ENCODE measurements around the gene GRPR.
"Not testable (repeated sequence)": the region's sequence is repeated elsewhere in the genome, so short reads cannot be mapped to it uniquely, and the experiment has no call there.

GRPR gene

DNA sequence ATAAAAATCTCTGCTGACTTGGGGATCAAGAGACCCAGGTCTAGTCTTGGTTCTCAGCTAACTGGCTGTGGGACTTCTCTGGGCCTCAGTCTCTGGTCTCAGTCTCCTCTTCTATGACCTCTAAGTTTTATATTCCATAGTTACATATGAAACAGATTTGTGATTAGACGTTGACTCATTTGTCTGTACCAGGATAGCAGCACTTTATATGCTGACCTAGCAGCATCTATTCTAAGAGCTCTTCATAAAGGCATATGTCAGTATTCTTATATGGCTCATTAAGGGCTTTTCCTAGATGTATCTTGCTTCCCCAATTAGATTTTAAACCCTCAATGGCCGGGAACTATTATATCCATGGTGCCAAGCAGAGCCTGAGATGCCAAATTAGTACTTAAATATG lies 12.7 kb downstream of the GRPR start:
- DNase-seq (ENCODE audit: low read depth in 3 of 3, low spot score in 1 of 3) = no peak

DNA sequence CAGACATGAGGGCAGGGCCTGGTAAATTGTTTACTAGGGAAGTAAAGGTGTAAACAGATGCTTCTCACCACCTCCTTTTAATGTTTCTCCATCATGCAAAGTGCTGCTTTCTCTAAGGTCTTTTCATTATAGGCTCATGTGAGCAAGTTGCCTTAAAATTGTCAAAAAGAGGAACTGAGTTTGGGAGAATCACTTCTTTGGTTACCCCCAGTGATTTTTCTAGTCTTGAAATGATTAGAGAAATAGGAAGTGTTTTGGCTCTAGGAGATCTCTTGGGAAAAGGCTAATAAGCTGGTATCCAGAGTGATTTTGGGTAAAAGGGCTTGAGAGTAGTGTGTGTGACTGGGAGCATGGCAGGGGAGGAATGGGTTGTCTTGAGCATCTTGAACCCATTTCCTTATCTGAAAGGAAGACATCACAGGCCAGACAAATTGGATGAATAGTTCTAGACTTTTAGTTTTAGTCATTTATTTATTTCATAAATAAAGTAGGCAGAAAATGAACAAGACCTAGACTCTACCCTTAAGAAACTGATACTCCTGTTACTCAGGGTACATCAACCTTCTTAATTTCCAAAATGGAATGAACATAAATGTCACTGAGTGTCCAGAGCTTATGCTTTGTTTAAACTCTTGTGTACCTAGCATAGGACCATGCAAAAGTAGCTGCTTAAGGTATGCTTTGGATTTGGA lies 14.2 kb downstream of the GRPR start:
- DNase-seq (ENCODE audit: low read depth in 3 of 3, low spot score in 1 of 3) = no peak

DNA sequence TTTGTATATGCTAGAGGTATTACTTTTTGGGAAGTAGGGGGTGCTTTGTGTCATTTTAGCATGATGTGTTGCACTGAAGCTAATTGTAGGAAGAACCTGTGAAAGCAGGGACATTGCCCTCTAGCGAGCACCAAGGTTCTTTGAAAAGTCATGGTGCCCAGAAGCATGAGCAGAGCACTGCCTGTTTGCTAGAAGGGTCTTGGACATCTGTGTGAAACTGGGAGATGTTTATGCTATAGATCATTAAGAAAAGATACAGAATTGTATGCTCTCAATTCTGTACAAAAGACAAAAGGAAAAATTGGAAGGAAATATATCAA lies 14.7 kb downstream of the GRPR start:
- DNase-seq (ENCODE audit: low read depth in 3 of 3, low spot score in 1 of 3) = no peak

DNA sequence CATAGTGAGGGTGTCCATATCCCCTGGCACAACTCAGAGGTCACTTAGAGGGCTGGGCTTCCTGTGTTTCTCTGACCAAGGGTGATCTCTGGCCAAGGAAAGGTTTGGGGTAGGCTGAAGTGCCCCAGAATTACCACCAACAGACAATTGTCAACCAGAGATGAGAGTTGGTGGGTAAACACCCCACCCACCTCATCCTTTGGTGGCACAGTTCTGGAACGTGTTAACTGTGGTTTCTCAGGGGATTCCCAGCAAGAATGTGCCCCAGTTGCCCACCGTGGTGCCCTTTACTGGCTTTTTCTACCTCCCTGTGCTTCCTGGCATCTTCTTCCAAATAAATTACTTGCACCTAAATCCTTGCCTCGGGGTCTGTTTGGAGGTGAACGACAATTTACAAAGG lies 17.1 kb downstream of the GRPR start:
- no peak for DNase-seq (ENCODE audit: low read depth in 3 of 3, low spot score in 1 of 3)

DNA sequence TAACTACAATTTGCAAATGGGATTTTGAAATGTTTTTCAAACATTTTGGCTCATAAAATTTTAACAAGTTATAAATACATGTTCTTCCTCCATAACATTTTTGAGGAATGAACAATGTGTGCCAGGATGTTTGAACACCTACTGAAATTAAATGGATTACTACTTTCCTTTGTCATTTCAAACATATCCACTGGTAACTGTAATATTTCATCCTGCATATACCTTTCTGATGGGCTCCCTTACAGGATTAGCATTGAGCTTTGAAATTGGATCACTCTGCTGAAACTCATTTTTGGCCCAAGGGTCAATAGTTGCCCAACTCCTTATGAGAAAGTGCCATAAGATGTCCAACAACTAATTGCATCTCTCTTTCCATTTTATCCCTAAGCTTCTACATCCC lies 17.6 kb downstream of the GRPR start:
- DNase-seq (ENCODE audit: low read depth in 3 of 3, low spot score in 1 of 3) = no peak

DNA sequence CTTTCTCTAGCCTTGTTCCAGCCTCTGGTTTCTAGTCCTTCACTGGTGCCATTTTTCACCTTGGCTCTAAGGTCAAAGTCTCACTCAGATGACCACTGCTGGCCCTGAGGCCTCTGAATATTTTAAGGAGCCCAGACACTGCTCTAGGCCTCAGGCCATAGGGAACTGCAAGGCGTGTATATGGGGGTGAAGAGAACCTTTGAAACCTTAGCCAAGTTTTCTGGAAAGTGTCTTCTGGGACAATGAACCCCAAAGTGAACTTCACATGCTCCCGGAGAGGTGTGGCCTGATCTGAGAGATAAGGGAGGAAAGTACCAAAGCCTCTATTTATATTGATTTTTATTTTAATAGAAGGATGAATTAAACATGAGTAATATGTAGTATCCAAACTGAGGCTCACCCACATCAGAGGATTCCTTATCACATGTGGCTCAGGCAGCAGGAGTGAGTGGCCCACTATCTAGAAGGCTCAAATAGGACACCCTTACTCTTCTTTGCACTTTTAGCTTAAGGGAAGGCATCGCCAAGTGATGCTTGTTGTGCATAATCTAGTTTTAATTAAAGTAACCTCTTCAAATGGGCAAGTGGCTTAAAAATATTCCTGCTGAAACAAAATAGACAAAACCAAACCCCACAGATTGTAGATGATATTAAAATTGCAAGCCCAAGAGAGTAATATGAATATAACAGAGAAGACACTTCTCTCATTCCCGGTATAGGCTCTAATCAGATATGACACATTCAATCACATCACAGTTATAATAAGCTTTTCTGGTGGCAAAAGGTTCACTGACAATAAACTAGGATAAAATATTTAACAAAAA lies 18.3 kb downstream of the GRPR start:
- DNase-seq (ENCODE audit: low read depth in 3 of 3, low spot score in 1 of 3) = no peak

DNA sequence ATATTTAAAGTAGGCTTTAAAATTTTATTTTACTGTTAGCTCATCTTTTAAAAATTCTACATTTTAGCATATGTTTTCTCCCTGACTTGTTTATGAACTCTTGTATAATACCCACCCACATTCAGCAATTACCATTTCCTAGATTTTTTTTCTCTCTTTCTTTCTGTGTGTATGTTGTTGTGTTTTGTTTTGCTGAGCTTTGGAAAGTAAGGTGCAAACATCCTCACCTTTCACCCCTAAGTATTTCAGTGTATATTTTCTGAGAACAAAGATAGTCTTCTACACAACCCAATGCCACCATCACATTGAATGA lies 18.8 kb downstream of the GRPR start:
- no peak for DNase-seq (ENCODE audit: low read depth in 3 of 3, low spot score in 1 of 3)

DNA sequence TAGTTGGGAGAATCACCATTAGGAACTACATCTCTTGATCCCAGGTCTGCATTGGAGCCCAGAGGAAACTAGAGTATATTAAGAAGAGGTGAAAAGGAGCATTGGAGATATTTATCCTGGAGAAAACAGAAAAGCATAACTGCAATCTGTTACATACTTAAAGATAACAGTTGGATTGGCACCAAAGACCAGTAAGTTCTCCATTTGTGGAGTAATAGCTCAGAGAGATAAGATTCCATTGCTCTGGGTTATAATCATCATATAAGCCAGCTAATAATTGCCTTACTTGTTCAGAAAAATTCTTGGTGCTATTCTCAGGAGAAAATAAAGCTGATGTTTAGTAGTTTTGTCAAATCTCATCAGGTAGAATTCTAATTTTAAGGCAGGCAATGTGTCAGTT lies 20.6 kb downstream of the GRPR start:
- DNase-seq (ENCODE audit: low read depth in 3 of 3, low spot score in 1 of 3) = no peak

DNA sequence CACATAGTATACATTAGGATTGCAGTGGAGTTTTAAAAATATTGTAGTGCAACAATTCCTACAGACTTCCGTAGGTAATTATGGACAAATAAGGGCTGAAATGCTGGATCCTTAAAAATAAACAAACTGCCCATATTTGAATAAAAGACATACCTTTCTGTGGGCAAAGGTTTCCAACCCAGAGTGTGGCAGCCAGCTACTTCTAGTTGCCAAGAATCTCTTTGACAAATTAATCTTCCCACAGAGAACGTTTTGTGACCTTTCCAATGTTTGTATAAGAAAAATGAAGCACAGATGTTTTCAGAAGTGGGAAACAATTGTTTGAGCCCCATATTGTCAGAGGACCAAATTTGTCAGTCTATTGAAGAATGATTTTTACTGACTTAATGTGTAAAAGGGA lies 21.1 kb downstream of the GRPR start:
- DNase-seq (ENCODE audit: low read depth in 3 of 3, low spot score in 1 of 3) = no peak

DNA sequence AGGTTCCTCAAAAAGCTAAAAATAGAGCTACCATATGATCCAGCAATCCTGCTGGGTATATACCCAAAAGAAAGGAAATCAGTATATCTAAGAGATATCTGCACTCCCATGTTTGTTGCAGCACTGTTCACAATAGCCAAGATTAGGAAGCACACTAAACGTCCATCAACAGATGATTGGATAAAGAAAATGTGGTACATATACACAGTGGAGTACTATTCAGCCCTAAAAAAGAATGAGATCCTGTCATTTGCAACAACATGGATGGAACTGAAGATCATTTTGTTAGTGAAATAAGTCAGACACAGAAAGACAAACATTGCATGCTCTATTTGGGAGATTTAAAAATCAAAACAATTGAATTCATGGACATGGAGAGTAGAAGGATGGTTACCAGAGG lies 21.7 kb downstream of the GRPR start:
- not testable (repeated sequence) for DNase-seq (ENCODE audit: low read depth in 3 of 3, low spot score in 1 of 3)

DNA sequence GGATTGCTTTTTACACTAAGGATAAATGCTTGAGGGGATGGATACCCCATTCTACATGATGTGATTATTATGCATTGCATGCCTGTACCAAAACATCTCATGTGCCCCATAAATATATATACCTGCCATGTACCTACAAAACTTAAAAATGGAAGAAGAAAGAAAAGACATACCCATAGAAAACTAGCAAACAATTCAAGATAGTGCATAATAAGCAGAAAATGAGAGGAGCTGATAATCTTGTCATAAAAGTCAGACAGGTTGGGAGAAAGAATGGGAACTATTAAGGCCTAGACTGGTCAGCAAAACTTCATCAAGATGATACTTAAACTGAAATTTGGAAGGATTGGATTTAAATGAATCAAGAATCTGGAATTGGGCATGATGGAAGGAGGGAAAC lies 22.3 kb downstream of the GRPR start:
- no peak for DNase-seq (ENCODE audit: low read depth in 3 of 3, low spot score in 1 of 3)

DNA sequence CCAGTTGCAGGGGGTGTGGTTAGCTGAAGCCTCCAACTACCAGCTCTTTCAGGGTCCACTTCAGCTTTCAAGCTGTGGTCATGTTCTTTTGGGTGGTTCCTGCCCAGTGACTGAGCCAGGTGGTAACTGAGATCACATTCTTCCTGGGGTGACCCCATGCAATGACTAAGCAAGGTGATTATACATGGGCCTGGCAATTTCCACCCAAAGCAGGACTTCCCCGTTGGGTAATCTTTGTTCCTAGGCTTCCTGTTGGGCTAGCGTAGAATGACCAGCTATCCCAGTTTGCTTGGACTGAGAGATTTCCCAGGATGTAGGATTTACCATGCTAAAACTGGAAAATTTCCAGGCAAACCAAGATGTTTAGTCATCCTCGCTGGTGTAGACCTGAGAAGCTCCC lies 25.5 kb downstream of the GRPR start:
- no peak for DNase-seq (ENCODE audit: low read depth in 3 of 3, low spot score in 1 of 3)

DNA sequence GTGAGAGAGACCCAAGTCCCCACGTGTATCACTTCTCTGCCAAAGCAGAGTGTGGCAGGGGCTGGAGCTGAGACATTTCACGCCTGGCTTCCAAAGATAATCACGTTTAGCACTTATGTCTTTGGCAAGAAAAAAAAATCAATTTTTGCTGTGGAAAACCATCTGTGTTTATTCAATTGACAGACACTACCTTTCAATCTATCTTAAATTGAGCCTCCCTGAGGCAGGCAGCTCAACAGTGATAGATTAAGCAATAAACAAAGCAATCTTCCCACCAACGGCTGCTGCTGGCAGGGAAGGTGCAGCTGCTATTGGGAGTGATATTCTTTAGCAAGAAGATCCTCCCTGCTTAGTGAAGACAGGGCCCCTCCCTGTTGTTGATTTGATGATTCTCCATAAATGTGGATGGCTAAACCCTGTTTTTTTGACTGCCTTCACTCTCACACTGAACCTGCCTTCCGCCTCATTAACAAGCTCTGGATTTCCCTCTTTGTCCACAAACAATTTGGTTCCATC lies 32.3 kb downstream of the GRPR start:
- DNase-seq (ENCODE audit: low read depth in 3 of 3, low spot score in 1 of 3) = no peak

DNA sequence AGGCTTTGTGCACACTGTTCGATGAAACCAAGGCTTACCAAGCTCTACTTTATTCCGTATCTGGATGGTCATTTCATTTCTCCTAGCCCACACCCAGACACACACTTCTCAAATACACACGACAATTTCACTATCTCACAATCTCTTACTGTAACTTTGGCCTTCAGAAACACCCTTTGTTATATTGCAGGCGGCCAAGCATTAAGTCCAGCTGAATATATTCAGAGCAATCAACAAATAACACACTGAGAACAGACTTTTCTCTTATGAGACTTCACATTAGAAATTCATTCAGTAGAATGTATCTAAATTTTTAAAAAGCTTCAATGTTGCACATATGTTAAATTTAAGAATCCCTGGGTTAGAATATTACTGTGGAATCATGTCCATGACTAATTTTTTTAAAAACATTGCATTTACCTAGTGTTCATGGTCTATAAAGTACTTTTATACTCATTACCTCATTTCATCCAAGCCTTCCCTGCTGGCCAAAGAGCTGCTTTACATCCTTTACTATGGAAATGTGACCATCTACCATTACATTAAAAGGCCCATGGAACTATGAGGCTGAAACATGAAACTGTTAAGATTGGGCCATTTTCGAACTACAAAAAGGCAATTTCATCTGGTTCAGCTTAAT lies 33.4 kb downstream of the GRPR start:
- no peak for DNase-seq (ENCODE audit: low read depth in 3 of 3, low spot score in 1 of 3)

DNA sequence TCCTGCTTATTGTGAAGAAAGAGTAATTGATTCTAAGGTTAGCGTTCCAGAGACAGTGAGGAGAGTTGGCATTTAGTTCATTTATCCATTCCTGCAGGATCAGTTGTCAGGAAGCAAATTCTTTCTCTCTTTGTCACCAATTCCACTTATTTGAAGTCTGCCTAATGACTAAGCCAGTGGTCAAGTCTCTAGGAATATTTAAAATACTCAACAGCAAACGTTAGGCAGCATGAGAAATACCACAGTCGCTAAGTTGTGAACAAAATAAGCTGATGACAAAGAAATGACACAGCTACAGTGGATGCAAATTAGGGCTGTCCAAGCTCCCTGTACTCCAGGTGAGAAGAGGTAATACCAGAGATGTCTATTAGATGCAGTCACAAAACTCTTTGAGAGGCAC lies 37.4 kb downstream of the GRPR start:
- no peak for DNase-seq (ENCODE audit: low read depth in 3 of 3, low spot score in 1 of 3)

DNA sequence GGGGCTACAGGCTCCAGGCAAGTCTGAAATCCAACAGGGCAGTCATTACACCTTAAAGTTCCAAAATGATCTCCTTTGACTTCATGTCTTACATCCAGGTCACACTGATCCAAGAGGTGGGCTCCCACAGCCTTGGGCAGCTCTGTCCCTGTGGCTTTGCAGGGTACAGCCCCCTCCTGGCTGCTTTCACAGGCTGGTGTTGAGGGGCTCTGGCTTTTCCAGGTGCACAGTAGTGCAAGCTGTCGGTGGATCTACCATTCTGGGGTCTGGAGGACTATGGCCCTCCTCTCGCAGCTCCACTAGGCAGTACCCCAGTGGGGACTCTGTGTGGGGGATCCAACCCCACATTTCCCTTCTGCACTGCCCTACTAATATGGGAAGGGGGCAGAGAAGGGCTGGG lies 37.8 kb downstream of the GRPR start:
- DNase-seq (ENCODE audit: low read depth in 3 of 3, low spot score in 1 of 3) = not testable (repeated sequence)

DNA sequence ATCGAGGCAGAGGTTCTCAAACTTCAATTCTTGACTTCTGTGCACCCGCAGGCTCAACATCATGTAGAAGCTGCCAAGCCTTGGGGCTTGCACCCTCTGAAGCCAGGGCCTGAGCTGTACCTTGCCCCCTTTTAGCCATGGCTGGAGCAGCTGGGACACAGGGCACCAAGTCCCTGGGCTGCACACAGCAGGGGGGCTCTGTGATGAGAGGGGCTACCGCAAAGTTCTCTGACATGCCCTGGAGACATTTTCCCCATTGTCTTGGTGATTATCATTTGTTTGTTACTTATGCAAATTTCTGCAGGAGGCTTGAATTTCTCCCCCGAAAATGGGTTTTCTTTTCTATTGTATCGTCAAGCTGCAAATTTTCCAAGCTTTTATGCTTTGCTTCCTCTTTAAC lies 39.0 kb downstream of the GRPR start:
- DNase-seq (ENCODE audit: low read depth in 3 of 3, low spot score in 1 of 3) = no peak

DNA sequence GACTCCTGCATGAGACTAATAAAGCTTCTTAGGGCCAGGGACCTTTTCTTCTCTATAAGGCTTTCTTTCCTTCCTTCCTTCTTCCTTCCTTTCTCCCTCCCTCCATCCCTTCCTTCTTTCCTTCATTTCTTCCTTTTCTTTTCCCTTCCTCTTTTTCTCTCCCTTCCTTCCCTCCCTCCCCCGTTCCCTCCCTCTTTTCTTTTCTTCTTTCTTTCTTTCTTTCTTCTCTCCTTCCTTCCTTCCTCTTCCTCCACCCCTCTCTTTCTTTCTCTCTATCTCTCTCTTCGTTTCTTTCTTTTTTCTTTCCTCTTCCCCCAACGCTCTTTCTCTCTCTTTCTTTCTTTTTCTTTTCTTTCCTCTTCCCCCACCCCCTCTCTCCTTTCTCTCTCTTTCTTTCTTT lies 41.4 kb downstream of the GRPR start:
- no peak for DNase-seq (ENCODE audit: low read depth in 3 of 3, low spot score in 1 of 3)

DNA sequence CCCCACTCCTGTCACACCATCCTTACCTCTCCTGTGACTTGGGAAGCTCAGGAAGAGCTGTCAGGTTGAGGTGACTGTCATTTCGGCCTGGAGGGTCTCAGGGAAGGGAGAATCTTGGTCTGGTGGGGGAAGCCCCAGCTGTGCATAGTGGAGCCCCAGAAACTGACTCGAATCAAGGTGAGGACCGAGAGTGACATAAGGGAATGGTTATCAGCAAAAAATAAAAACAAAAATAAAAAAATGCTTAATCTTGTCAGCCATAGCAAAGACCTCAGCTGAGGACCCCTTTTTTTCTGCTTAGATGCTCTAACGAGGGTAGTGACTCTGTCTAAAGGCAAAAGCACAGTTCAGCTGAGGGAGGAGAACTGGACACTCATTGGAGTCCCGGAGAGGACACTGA lies 43.8 kb downstream of the GRPR start, which contains the start of gene MAGEB17:
Gene MAGEB17 (plus strand): TSS at position 301 of the 400 bp plus-strand sequence. CDS start 2,902 bp downstream, outside the sequence.
- DNase-seq (ENCODE audit: low read depth in 3 of 3, low spot score in 1 of 3) = no peak

DNA sequence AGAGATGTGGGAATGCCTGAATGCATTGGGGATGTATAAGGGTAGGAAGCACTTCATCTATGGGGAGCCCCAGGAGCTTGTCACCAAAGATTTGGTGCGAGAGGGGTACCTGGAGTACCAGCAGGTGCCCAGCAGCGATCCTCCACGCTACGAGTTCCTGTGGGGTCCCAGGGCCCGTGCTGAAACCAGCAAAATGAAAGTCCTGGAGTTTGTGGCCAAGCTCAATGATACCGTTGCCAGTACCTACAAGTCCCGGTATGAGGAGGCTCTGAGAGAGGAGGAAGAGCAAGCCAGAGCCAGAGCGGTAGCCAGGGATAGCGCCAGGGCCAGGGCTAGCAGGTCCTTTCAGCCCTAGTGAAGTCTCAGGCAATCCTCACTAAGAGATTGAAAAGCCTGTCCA lies 47.7 kb downstream of the GRPR start:
- no peak for DNase-seq (ENCODE audit: low read depth in 3 of 3, low spot score in 1 of 3)

DNA sequence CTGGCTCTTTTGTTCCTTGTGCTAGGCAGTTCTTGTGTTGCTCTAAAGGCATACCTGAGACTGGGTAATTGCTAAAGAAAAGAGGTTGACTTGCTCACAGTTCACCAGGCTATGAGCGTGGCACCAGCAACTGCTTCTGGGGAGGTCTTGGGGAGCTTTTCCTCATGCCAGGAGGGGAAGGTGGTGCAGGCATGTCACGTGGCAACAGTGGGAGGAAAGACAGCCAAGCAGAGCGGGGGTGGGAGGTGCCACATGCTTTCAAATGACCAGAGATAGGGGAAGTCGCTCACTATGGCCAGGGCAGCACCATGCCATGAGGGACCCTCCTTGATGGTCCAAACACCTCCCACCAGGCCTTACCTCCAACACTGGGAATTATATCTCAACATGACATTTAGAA lies 48.6 kb downstream of the GRPR start:
- DNase-seq (ENCODE audit: low read depth in 3 of 3, low spot score in 1 of 3) = no peak

DNA sequence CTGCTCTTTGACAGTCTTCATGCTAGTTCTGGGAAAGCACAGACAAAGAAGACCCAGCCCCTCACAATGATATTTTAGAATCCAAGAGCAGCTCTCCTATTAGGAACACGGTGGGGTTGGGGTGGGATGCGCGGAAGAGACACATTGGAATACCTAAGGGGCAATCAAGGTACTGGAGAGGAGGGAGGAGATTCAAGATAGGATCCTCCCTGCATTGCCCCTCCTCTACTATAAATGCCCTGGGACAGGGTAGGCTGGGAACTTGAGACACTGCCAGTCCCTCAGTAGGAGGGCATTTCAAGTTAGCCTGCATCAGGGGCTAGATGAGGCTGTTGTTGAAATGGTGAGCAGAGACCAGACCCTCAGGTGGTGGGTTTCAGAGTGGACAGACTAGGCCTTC lies 49.0 kb downstream of the GRPR start:
- no peak for DNase-seq (ENCODE audit: low read depth in 3 of 3, low spot score in 1 of 3)

Measured in stimulated activated CD4-positive, alpha-beta T cell treated with anti-CD3 and anti-CD28 coated beads, TNF-alpha, amount 100 ng/mL, for 1 hour (primary cell).